Natural killer cell (primary cell): ENCODE data around the gene USP35. TPM values are rescaled to one million over a fixed set of nuclear protein-coding genes. Genes with fewer than 3 reads are reported as not detected.

Source experiments
- ATAC-seq, 3 donors: fragments of 150-1000 bp in 2 of 3; fragments of 200-7000 bp in 1 of 3; cut with Tn5 transposase; 1 replicate in 1 of 3; 2 replicates in 2 of 3; pipeline ENCODE4 v1.10.0; 2021; ENCODE audit warnings: mild to moderate bottlenecking in 2 of 3, moderate library complexity in 2 of 3
- DNase-seq, 2 donors: peaks; one replicate each; pipeline versions ENCODE4 v3.0.0 to v3.0.0-alpha.2; 2013 to 2021; ENCODE audit warnings: mixed read lengths in 1 of 2
- H3K27ac ChIP-seq: one replicate; pipeline ENCODE4 v1.5.1; 2013; ENCODE audit warnings: mild to moderate bottlenecking, low read length
- H3K27me3 ChIP-seq: one replicate; pipeline ENCODE4 v1.6.1; 2013; ENCODE audit warnings: low read length; ENCODE audit not compliant: control insufficient read depth, insufficient read depth
- H3K36me3 ChIP-seq: one replicate; pipeline ENCODE4 v1.6.1; 2013; ENCODE audit warnings: low read length; ENCODE audit not compliant: control insufficient read depth, insufficient read depth
- H3K4me1 ChIP-seq: one replicate; pipeline ENCODE4 v1.6.1; 2013; ENCODE audit warnings: low read length; ENCODE audit not compliant: control insufficient read depth, insufficient read depth
- H3K4me3 ChIP-seq: one replicate; pipeline ENCODE4 v1.5.1; 2013; ENCODE audit warnings: low read length
- H3K9me3 ChIP-seq: one replicate; pipeline ENCODE4 v1.6.1; 2013; ENCODE audit warnings: low read length; ENCODE audit not compliant: control insufficient read depth, insufficient read depth
- H3K27ac Mint-ChIP-seq, 2 donors: one replicate each; pipeline ENCODE4 v1.8.0; 2022; ENCODE audit warnings: mild to moderate bottlenecking in 2 of 2, mixed read lengths in 2 of 2, moderate library complexity in 1 of 2
- H3K27me3 Mint-ChIP-seq, 2 donors: one replicate each; pipeline ENCODE4 v1.8.0; 2022; ENCODE audit warnings: low read depth in 2 of 2, mixed read lengths in 2 of 2
- H3K36me3 Mint-ChIP-seq: one replicate; pipeline ENCODE4 v1.8.0; 2022; ENCODE audit warnings: mixed read lengths
- H3K4me1 Mint-ChIP-seq, 2 donors: one replicate each; pipeline ENCODE4 v1.8.0; 2022; ENCODE audit warnings: mixed read lengths in 2 of 2
- H3K4me3 Mint-ChIP-seq: one replicate; pipeline ENCODE4 v1.8.0; 2022; ENCODE audit warnings: mild to moderate bottlenecking, moderate library complexity, mixed read lengths
- H3K9me3 Mint-ChIP-seq, 2 donors: one replicate each; pipeline ENCODE4 v1.8.0; 2022; ENCODE audit warnings: mixed read lengths in 2 of 2
- CTCF ChIP-seq: fragments of 200-600 bp; IDR thresholded peaks from one replicate; pipeline ENCODE4 v1.8.0; 2022; ENCODE audit warnings: antibody characterized with exemption
- WGBS: methylation state at CpG from one replicate; pipeline ENCODE4 v1.1.7; 2013; ENCODE audit warnings: missing lambda C conversion rate; ENCODE audit not compliant: insufficient coverage; 5-methylcytosine and 5-hydroxymethylcytosine counted together
- intact Hi-C: fragments of 100-400 bp; cut with micrococcal nuclease; formaldehyde crosslinking; loops from one replicate; pipeline ENCODE4 v1.14.2; 2022
- total RNA-seq, 4 donors: library from RNA; stranded (reverse); fragments of 120-200 nt in 1 of 4; gene quantifications; one replicate each; pipeline versions ENCODE4 v1.2.3 to v1.2.4, GENCODE V29; 2013 to 2022

Gene USP35
- total RNA-seq, 3 donors from 2014 or later (not counting 1 experiment from before 2014, with no cell fraction given) = 6.1 to 8.5 (median 8.1) TPM

GRCh38 chr11:78259777-78260487 is 71.2 kb downstream of the USP35 start:
- no peak overlapping the region for H3K27ac ChIP-seq
- TF ChIP-seq CTCF = no peak
- WGBS = 91% methylated on average over 6 of the region's 8 CpGs
- no peak overlapping the region for H3K4me3 ChIP-seq
- no peaks in the 10 kb centered on the region for H3K9me3 ChIP-seq
- H3K27me3 ChIP-seq = no peaks in the 10 kb centered on the region
- Mint-ChIP-seq H3K9me3 (no peaks in the 10 kb centered on the region), H3K4me1 (no peaks in the 10 kb centered on the region), H3K27ac (no peak overlapping the region), H3K36me3 (no peaks in the 10 kb centered on the region), H3K4me3 (no peak overlapping the region), H3K27me3 (no peaks in the 10 kb centered on the region)
- H3K4me1 ChIP-seq = no peaks in the 10 kb centered on the region
- DNase-seq (no peak), ATAC-seq (no peak)
- intact Hi-C loops = no loop called here
- no peaks in the 10 kb centered on the region for H3K36me3 ChIP-seq

GRCh38 chr11:78261367-78261766 is 72.6 kb downstream of the USP35 start:
- no peak overlapping the region for H3K27ac Mint-ChIP-seq
- WGBS = 90% methylated on average over 4 of the region's 4 CpGs
- no peak for DNase-seq
- ATAC-seq = no peak
- no peak overlapping the region for H3K4me3 Mint-ChIP-seq
- no peaks in the 10 kb centered on the region for H3K36me3 ChIP-seq
- H3K4me3 ChIP-seq = no peak overlapping the region
- H3K27ac ChIP-seq = no peak overlapping the region
- H3K9me3 ChIP-seq = no peaks in the 10 kb centered on the region
- no peaks in the 10 kb centered on the region for H3K9me3 Mint-ChIP-seq
- H3K4me1 Mint-ChIP-seq = no peaks in the 10 kb centered on the region
- H3K36me3 Mint-ChIP-seq = no peaks in the 10 kb centered on the region
- TF ChIP-seq CTCF = no peak
- intact Hi-C loops = no loop called here
- no peaks in the 10 kb centered on the region for H3K4me1 ChIP-seq
- H3K27me3 Mint-ChIP-seq = no peaks in the 10 kb centered on the region
- H3K27me3 ChIP-seq = no peaks in the 10 kb centered on the region

GRCh38 chr11:78261828-78262227 is 73.1 kb downstream of the USP35 start:
- intact Hi-C loops = no loop called here
- no peak overlapping the region for H3K4me3 Mint-ChIP-seq
- Histone ChIP-seq H3K36me3 (no peaks in the 10 kb centered on the region), H3K4me3 (no peak overlapping the region), H3K27me3 (no peaks in the 10 kb centered on the region), H3K4me1 (no peaks in the 10 kb centered on the region), H3K9me3 (no peaks in the 10 kb centered on the region), H3K27ac (no peak overlapping the region)
- no peaks in the 10 kb centered on the region for H3K9me3 Mint-ChIP-seq
- ATAC-seq (no peak), DNase-seq (no peak)
- no peak overlapping the region for H3K27ac Mint-ChIP-seq
- no peaks in the 10 kb centered on the region for H3K4me1 Mint-ChIP-seq
- H3K36me3 Mint-ChIP-seq = no peaks in the 10 kb centered on the region
- no peaks in the 10 kb centered on the region for H3K27me3 Mint-ChIP-seq
- WGBS = 96% methylated on average over 4 of the region's 4 CpGs
- TF ChIP-seq CTCF = no peak

GRCh38 chr11:78262238-78262637 is 73.5 kb downstream of the USP35 start:
- Mint-ChIP-seq H3K4me1 (no peaks in the 10 kb centered on the region), H3K4me3 (no peak overlapping the region), H3K27me3 (no peaks in the 10 kb centered on the region), H3K9me3 (no peaks in the 10 kb centered on the region), H3K36me3 (no peaks in the 10 kb centered on the region), H3K27ac (no peak overlapping the region)
- Histone ChIP-seq H3K36me3 (no peaks in the 10 kb centered on the region), H3K4me1 (no peaks in the 10 kb centered on the region), H3K27ac (no peak overlapping the region), H3K27me3 (no peaks in the 10 kb centered on the region), H3K4me3 (no peak overlapping the region), H3K9me3 (no peaks in the 10 kb centered on the region)
- 87% methylated on average over 5 of the region's 5 CpGs for WGBS
- no peak for DNase-seq
- no peak for TF ChIP-seq CTCF
- intact Hi-C loops = no loop called here
- ATAC-seq = no peak
